ENCODE measurements around the gene SH2D3C. TPM values are rescaled to one million over a fixed set of nuclear protein-coding genes. Genes with fewer than 3 reads are reported as not detected.

The SH2D3C gene
- total and polyA plus RNA-seq, 9 of the 15 experiments (the other 6 are each of a cell fraction or from before 2014, with no cell fraction given): 0.03 to 1.2 (median 0.22) TPM; not detected in 1

GRCh38 chr9:127785933-127786772 is 7.7 kb upstream of the SH2D3C start, which contains the start of gene CDK9 (continued):
- TF ChIP-seq NR2C2 (CRISPR knock-in tag; IDR thresholded peaks at IDR 0.05) (no peak), NR2C2 (tag; IDR thresholded peaks at IDR 0.05) (peak; percentile 69), ZNF507 (tag; conservative IDR thresholded peaks at IDR 0.05) (no peak), BHLHE40 (IDR thresholded peaks at IDR 0.05; ENCODE audit: low read length) (no peak), PYGO2 (tag; IDR thresholded peaks at IDR 0.05) (no peak), FOSL1 (tag; conservative IDR thresholded peaks at IDR 0.05) (no peak), SNIP1 (IDR thresholded peaks at IDR 0.05; ENCODE audit: low read depth) (no peak), FIP1L1 (IDR thresholded peaks at IDR 0.05; ENCODE audit: low read depth, low read length, poor library complexity, severe bottlenecking) (peak; percentile 31), ZNF766 (CRISPR knock-in tag; conservative IDR thresholded peaks at IDR 0.05) (0 out of 2 replicates have a peak, but pooled peaks have one; percentile 30), BCL6 (CRISPR knock-in tag; IDR thresholded peaks at IDR 0.05) (no peak), ZNF124 (CRISPR knock-in tag; IDR thresholded peaks at IDR 0.05) (no peak), SIN3A (IDR thresholded peaks at IDR 0.05; ENCODE audit: borderline replicate concordance in 2 of 2, control insufficient read depth in 1 of 2, low read depth in 2 of 2, low read length in 2 of 2) (peak; percentile 78 to 87), ZC3H11A (IDR thresholded peaks at IDR 0.05; ENCODE audit: low read depth, low read length) (no peak), HDAC3 (IDR thresholded peaks at IDR 0.05; ENCODE audit: borderline replicate concordance, partially characterized antibody) (no peak), ZNF146 (CRISPR knock-in tag; IDR thresholded peaks at IDR 0.05; ENCODE audit: unreplicated experiment) (no peak), ZHX1 (conservative IDR thresholded peaks at IDR 0.05; ENCODE audit: low read length) (no peak), MAFK (IDR thresholded peaks at IDR 0.05; ENCODE audit: low read length) (no peak), NCOR1 (IDR thresholded peaks at IDR 0.05) (0 out of 2 replicates have a peak, but pooled peaks have one; percentile 10), ELK1 (CRISPR knock-in tag; IDR thresholded peaks at IDR 0.05) (no peak), ZNF444 (CRISPR knock-in tag; IDR thresholded peaks at IDR 0.05) (no peak), GABPB2 (CRISPR knock-in tag; conservative IDR thresholded peaks at IDR 0.05) (no peak), BRD4 (IDR thresholded peaks at IDR 0.05) (peak; percentile 60; the same call in 1 of the 2 replicates), MECOM (CRISPR knock-in tag; IDR thresholded peaks at IDR 0.05) (no peak), PML (IDR thresholded peaks at IDR 0.05; ENCODE audit: low read length) (peak; percentile 35; the same call in 1 of the 2 replicates), HNRNPLL (IDR thresholded peaks at IDR 0.05; ENCODE audit: low read depth, low read length, poor library complexity, severe bottlenecking) (no peak), TAF1 (IDR thresholded peaks at IDR 0.05; ENCODE audit: control insufficient read depth, extremely low read depth, insufficient read depth, low read length, severe bottlenecking) (peak; percentile 66), TCF7 (IDR thresholded peaks at IDR 0.05; ENCODE audit: borderline replicate concordance) (no peak)

Measured in K562 (cell line).